ENCODE results near the gene IQSEC1.

- no peak for TF ChIP-seq EZH2 (IDR thresholded peaks at IDR 0.05; ENCODE audit: borderline replicate concordance, low read depth, low read length, poor library complexity, severe bottlenecking)
- no peak for TF ChIP-seq CTCF (conservative IDR thresholded peaks at IDR 0.05; ENCODE audit: low read depth, low read length)
These were observed 172.3 kb downstream of the IQSEC1 start for GRCh38 chr3:12900885-12901411.

Data from A673 (cell line).